Karpas-422 (cell line): Measurements from ENCODE around the gene ADCYAP1R1. TPM values are rescaled to one million over a fixed set of nuclear protein-coding genes. Genes with fewer than 3 reads are reported as not detected.

Experiments used
- DNase-seq: peaks from one replicate; pipeline ENCODE4 v3.0.0-alpha.2; 2015
- H2AFZ ChIP-seq: fragments of 200-600 bp; sonication (generic); 2 replicates; pipeline ENCODE4 v1.6.1; 2014; ENCODE audit warnings: antibody characterized with exemption, low read length, mixed read lengths
- H3K27ac ChIP-seq: fragments of 200-600 bp; sonication (generic); 2 replicates; pipeline ENCODE4 v1.5.1; 2014; ENCODE audit warnings: mild to moderate bottlenecking, low read length, moderate library complexity
- H3K27me3 ChIP-seq: fragments of 200-600 bp; sonication (generic); 2 replicates; pipeline ENCODE4 v1.6.1; 2014; ENCODE audit warnings: low read length, mixed read lengths
- H3K36me3 ChIP-seq: fragments of 200-600 bp; sonication (generic); 2 replicates; pipeline ENCODE4 v1.6.1; 2014; ENCODE audit warnings: low read length, mixed read lengths; ENCODE audit not compliant: insufficient read depth
- H3K4me1 ChIP-seq: fragments of 200-600 bp; sonication (generic); 2 replicates; pipeline ENCODE4 v1.6.1; 2014; ENCODE audit warnings: mild to moderate bottlenecking, low read length, mixed read lengths
- H3K4me2 ChIP-seq: fragments of 200-600 bp; sonication (generic); 2 replicates; pipeline ENCODE4 v1.6.1; 2014; ENCODE audit warnings: low read length, low read depth, mild to moderate bottlenecking; ENCODE audit not compliant: poor library complexity, severe bottlenecking
- H3K4me3 ChIP-seq: fragments of 200-600 bp; sonication (generic); 2 replicates; pipeline ENCODE4 v1.5.1; 2014; ENCODE audit warnings: mild to moderate bottlenecking, antibody characterized with exemption, low read length, mixed read lengths
- H3K79me2 ChIP-seq: fragments of 200-600 bp; sonication (generic); 2 replicates; pipeline ENCODE4 v1.6.1; 2014; ENCODE audit warnings: mild to moderate bottlenecking, low read length, mixed read lengths
- H3K9ac ChIP-seq: fragments of 200-600 bp; sonication (generic); 2 replicates; pipeline ENCODE4 v1.6.0; 2014; ENCODE audit warnings: low read length
- H3K9me2 ChIP-seq: fragments of 200-600 bp; sonication (generic), shearing (Covaris generic); replicated peaks from 2 replicates; pipeline ENCODE4 v1.6.0; 2014; ENCODE audit warnings: mild to moderate bottlenecking, low read length, moderate library complexity; ENCODE audit not compliant: insufficient read depth
- H3K9me3 ChIP-seq: fragments of 300-700, 200-600 bp; sonication (generic); 2 replicates; pipeline ENCODE4 v1.6.1; 2014; ENCODE audit warnings: low read length, mixed read lengths
- H4K20me1 ChIP-seq: fragments of 200-600 bp; sonication (generic); 2 replicates; pipeline ENCODE4 v1.6.1; 2014; ENCODE audit warnings: mild to moderate bottlenecking, antibody characterized with exemption, low read length, low read depth; ENCODE audit not compliant: insufficient read depth
- total RNA-seq: library from RNA; depleted of rRNA; stranded (reverse); fragments of >200 nt; shearing (Covaris generic); gene quantifications from 2 replicates; pipeline ENCODE4 v1.2.3, GENCODE V29; 2014; ENCODE audit warnings: low replicate concordance

Gene ADCYAP1R1
- total RNA-seq, 1 experiment from 2014 or later, result 0.52 TPM

DNA sequence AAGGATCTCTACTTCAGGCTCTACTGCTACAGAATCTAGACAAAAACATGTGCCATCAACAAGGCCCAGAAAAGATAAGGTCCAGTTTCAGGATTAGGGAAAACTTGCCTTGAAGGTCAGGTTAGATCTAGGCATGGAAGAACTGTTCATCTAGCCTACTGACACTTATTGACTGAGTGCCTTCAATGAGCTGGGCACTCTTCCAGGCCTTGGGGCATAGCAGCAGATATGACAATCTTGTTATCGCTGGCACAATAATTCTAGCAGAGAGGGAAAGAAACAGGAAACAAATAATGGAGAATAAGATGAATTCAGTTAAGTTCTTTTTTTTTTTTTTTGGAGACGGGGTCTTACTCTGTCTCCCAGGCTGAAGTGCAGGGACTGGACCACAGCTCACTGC, 71.6 kb downstream of the ADCYAP1R1 start:
- Histone ChIP-seq H3K27ac (no peak overlapping the region), H3K4me3 (no peak overlapping the region), H3K79me2 (no peaks in the 10 kb centered on the region), H3K4me2 (no peak overlapping the region), H3K9me2 (no peaks in the 10 kb centered on the region), H3K9me3 (no peaks in the 10 kb centered on the region), H3K4me1 (peaks cover 10% of the 10 kb centered on the region), H3K27me3 (no peaks in the 10 kb centered on the region), H4K20me1 (no peaks in the 10 kb centered on the region), H3K36me3 (no peaks in the 10 kb centered on the region), H3K9ac (no peak overlapping the region), H2AFZ (no peak overlapping the region)
- no peak for DNase-seq

DNA sequence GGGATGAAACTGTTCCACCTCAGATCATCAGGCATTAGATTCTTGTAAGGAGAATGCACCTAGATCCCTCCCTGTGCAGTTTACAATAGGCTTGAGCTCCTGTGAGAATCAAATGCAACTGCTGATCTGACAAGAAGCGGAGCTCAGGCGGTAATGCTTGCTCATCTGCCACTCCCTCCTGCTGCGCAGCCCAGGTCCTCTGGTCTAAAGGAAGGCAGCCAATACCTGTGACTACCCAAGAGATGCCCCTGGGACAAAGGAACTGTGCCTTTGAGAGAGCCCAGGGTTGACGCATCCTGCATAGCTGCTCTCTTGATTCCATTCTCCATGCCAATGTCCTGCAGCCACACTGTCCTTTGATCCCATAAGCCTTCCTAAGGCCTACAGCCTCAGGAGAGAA, 73.1 kb downstream of the ADCYAP1R1 start:
- no peak overlapping the region for H3K4me3 ChIP-seq
- no peaks in the 10 kb centered on the region for H4K20me1 ChIP-seq
- H3K9me2 ChIP-seq, result no peaks in the 10 kb centered on the region
- H2AFZ ChIP-seq, result no peak overlapping the region
- H3K79me2 ChIP-seq, result no peaks in the 10 kb centered on the region
- no peak overlapping the region for H3K27ac ChIP-seq
- no peaks in the 10 kb centered on the region for H3K9me3 ChIP-seq
- H3K4me1 ChIP-seq, result peaks cover 10% of the 10 kb centered on the region
- no peak for DNase-seq
- H3K36me3 ChIP-seq, result no peaks in the 10 kb centered on the region
- no peak overlapping the region for H3K4me2 ChIP-seq
- no peak overlapping the region for H3K9ac ChIP-seq
- no peaks in the 10 kb centered on the region for H3K27me3 ChIP-seq

DNA sequence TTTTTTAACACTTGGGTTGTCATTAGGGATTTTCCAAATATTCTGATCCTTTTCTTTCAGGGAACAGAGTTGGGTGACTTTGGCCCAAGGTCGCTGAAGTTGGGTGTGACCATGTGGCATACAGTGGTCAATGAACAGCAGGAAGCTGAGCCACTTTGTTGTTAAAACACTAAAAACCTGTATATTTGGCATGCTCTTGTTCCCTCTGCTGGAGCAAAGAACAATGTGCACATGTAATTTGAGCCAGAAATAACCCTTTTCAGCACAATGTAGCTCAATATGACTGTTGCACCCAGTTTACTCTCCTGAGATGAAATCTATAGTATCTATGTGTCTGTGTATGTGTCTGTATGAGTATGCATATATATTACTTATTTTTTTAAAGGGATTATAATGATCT, 74.9 kb downstream of the ADCYAP1R1 start:
- Histone ChIP-seq H3K36me3 (no peaks in the 10 kb centered on the region), H3K4me3 (no peak overlapping the region), H4K20me1 (no peaks in the 10 kb centered on the region), H3K27ac (no peak overlapping the region), H3K4me1 (peaks cover 6% of the 10 kb centered on the region), H3K27me3 (no peaks in the 10 kb centered on the region), H3K9ac (no peak overlapping the region), H2AFZ (no peak overlapping the region), H3K79me2 (no peaks in the 10 kb centered on the region), H3K9me3 (no peaks in the 10 kb centered on the region), H3K9me2 (no peaks in the 10 kb centered on the region), H3K4me2 (no peak overlapping the region)
- peak; percentile 68 for DNase-seq

DNA sequence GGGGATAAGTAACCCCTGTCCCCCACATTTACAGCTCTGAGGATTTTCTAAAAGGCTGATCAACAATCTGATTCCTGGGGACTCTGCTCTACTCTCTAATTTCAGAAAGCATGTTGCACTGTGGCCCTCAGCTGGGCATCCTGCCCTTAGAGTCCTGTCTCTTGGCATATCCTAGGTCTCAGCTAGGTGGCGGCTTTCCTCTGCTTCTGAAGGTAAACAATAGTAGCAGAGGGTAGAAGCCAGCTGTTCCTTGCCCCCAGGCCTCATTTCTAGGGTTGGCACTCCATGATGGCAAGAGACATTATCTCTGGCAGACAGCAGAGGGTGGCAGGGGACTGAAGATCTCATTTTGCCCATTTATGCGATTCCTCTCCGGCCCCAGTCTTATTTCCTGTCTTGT, 77.0 kb downstream of the ADCYAP1R1 start:
- Histone ChIP-seq H3K9me3 (no peaks in the 10 kb centered on the region), H2AFZ (no peak overlapping the region), H4K20me1 (no peaks in the 10 kb centered on the region), H3K4me2 (no peak overlapping the region), H3K9ac (no peak overlapping the region), H3K27ac (no peak overlapping the region), H3K36me3 (no peaks in the 10 kb centered on the region), H3K27me3 (no peaks in the 10 kb centered on the region), H3K4me3 (no peak overlapping the region), H3K4me1 (no peaks in the 10 kb centered on the region), H3K79me2 (no peaks in the 10 kb centered on the region), H3K9me2 (no peaks in the 10 kb centered on the region)
- DNase-seq, result peak; percentile 40

DNA sequence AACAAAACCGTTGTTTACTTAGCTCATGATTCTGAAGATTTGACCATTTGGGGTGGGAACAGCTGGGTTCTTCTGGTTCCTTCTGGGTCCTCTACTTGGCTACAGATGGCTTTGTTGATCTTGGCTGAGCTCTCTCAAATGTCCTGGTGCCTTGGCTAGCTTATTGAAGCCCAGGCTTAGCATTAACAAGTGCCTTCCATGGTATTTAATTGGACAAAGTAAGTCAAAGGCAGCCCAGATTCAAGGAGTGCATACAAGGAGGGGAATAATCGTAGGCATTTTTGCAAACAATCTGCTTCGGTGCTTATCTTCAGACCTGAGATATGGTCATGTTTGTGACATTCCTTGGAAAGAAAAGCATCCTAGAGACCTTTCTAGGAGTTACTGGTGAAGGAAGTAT, 81.4 kb downstream of the ADCYAP1R1 start:
- Histone ChIP-seq H3K9me3 (no peaks in the 10 kb centered on the region), H2AFZ (no peak overlapping the region), H3K79me2 (no peaks in the 10 kb centered on the region), H3K27me3 (no peaks in the 10 kb centered on the region), H4K20me1 (no peaks in the 10 kb centered on the region), H3K36me3 (no peaks in the 10 kb centered on the region), H3K4me2 (no peak overlapping the region), H3K27ac (no peak overlapping the region), H3K9me2 (no peaks in the 10 kb centered on the region), H3K4me1 (no peaks in the 10 kb centered on the region), H3K9ac (no peak overlapping the region), H3K4me3 (no peak overlapping the region)
- DNase-seq, result peak; percentile 32

DNA sequence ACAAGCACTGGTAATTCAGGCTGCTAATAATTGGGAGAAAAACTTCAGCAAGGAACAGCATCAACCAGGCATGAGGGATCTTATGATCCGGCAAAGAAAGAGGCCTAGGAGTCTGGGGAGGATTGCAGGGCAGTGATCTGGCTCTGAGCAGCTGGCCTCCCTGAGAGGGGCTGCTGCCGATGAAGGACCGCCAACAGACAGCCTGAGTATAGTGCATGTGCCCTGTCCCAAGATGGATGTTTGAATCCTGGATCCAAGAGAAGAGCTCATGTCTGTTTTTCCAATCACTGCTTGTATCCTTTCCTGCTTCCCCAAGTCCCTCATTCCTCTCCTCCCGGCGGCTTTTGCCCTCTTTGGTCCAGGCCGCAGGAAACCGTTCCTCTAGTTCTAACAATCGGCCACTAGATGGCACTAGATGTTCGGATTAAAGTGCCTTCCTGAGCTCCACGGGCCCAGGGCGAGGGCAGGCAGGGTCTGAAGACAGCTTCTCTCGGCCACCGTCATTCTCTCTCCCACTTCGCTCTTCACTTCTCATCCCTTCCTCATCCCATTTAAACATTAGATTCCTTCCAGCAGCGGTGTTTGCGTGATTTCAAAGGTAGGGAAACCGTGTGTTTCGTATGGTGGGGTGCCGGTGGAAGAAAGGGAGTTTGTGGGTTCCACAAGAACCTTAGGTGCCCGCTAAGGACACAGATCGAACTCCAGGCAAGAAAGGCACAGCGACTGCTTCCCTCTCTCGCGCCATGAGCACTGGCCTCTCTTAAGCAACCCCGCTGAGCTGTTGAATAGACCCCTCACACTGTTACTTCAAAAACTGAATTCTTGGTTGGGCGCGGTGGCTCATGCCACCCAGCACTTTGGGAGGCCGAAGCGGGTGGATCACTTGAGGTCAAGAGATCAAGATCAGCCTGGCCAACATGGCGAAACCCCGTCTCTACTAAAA, 82.4 kb downstream of the ADCYAP1R1 start:
- Histone ChIP-seq H3K4me1 (no peaks in the 10 kb centered on the region), H2AFZ (no peak overlapping the region)

DNA sequence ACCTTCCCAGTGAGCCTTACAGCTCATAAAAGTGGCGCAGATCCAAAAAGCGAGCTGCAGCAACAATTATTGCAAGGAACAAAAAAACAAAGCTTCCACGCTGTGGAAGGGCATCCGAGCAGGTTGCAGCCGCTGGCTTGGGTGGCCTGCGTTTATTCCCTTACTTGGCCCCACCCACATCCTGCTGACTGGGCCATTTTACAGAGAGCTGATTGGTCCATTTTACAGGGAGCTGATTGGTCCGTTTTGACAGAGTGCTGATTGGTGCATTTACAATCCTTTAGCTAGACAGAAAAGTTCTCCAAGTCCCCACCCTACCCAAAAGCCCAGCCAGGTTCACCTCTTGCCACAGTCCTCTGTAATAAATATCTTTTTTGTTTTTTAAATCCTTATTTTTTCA, 85.1 kb downstream of the ADCYAP1R1 start:
- Histone ChIP-seq H3K9ac (no peak overlapping the region), H4K20me1 (no peaks in the 10 kb centered on the region), H3K36me3 (no peaks in the 10 kb centered on the region), H3K9me2 (no peaks in the 10 kb centered on the region), H3K27ac (no peak overlapping the region), H3K79me2 (no peaks in the 10 kb centered on the region), H2AFZ (no peak overlapping the region), H3K9me3 (no peaks in the 10 kb centered on the region), H3K27me3 (no peaks in the 10 kb centered on the region), H3K4me2 (no peak overlapping the region), H3K4me1 (no peaks in the 10 kb centered on the region), H3K4me3 (no peak overlapping the region)
- peak; percentile 42 for DNase-seq

More for the DNA sequence above, 82.4 kb downstream of the ADCYAP1R1 start:
- no peaks in the 10 kb centered on the region for H3K36me3 ChIP-seq
- no peaks in the 10 kb centered on the region for H3K79me2 ChIP-seq
- no peaks in the 10 kb centered on the region for H4K20me1 ChIP-seq
- peak; percentile 92 for DNase-seq
- no peak overlapping the region for H3K9ac ChIP-seq
- no peaks in the 10 kb centered on the region for H3K9me3 ChIP-seq
- no peak overlapping the region for H3K4me3 ChIP-seq
- no peak overlapping the region for H3K27ac ChIP-seq
- no peaks in the 10 kb centered on the region for H3K27me3 ChIP-seq
- H3K9me2 ChIP-seq, result no peaks in the 10 kb centered on the region
- no peak overlapping the region for H3K4me2 ChIP-seq

DNA sequence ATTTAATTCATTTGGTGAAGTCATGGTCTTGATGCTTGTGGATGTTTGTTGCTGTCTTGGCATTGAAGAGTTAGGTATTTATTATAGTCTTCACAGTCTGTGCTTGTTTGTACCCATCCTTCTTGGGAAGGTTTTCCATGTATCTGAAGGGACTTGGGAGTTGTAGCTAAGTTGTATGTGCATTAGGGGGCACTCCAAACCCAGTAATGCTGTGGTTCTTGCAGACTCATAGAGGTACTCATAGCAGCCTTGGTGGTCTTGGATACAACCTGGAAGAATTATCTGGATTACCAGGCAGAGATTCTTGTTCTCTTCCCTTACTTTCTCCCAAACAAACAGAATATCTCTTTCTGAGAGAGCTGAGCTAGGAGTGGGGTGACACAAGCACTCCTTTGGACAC, 93.2 kb downstream of the ADCYAP1R1 start:
- H2AFZ ChIP-seq, result no peak overlapping the region
- H3K4me2 ChIP-seq, result no peak overlapping the region

More for the DNA sequence above, 93.2 kb downstream of the ADCYAP1R1 start:
- Histone ChIP-seq H3K36me3 (no peaks in the 10 kb centered on the region), H3K79me2 (no peaks in the 10 kb centered on the region), H3K27me3 (no peaks in the 10 kb centered on the region), H3K9me3 (no peaks in the 10 kb centered on the region), H3K4me1 (no peaks in the 10 kb centered on the region), H4K20me1 (no peaks in the 10 kb centered on the region), H3K9me2 (no peaks in the 10 kb centered on the region), H3K9ac (no peak overlapping the region), H3K4me3 (no peak overlapping the region), H3K27ac (no peak overlapping the region)
- DNase-seq, result peak; percentile 39
